Testis (tissue), 2 donors: Measurements from ENCODE around the gene SCARB2.

Source experiments
- CTCF ChIP-seq, 3 experiments: fragments of 450-650 bp in 2 of 3; fragments of 200-600 bp in 1 of 3; sonication (generic) in 1 of 3; IDR thresholded peaks; one replicate each; pipeline ENCODE4 v1.5.1; 2016 to 2019; ENCODE audit warnings: antibody characterized with exemption in 3 of 3, mild to moderate bottlenecking in 2 of 3, moderate library complexity in 1 of 3
- POLR2A ChIP-seq: fragments of 450-650 bp; IDR thresholded peaks from one replicate; pipeline ENCODE4 v1.6.1; 2017; ENCODE audit warnings: antibody characterized with exemption, mild to moderate bottlenecking, moderate library complexity

GRCh38 chr4:76210452-76210851 lies 3.2 kb downstream of the SCARB2 start:
- no peak for TF ChIP-seq CTCF (IDR thresholded peaks at IDR 0.05)
- no peak for TF ChIP-seq POLR2A
